ENCODE measurements around the gene AQP4. TPM values are rescaled to one million over a fixed set of nuclear protein-coding genes. Genes with fewer than 3 reads are reported as not detected.

Gene AQP4
- polyA plus RNA-seq (2013, experiment 1 of 2; ENCODE audit: insufficient read length) = not detected
- not detected for polyA plus RNA-seq (2013, experiment 2 of 2; ENCODE audit: insufficient read length)

- no peak for DNase-seq
These were observed at the start of gene AQP4 for GRCh38 chr18:26865557-26865956. Gene AQP4, minus strand, starts transcription at chr18:26865707. Its CDS starts 18 bp downstream, at chr18:26865689.

DNA sequence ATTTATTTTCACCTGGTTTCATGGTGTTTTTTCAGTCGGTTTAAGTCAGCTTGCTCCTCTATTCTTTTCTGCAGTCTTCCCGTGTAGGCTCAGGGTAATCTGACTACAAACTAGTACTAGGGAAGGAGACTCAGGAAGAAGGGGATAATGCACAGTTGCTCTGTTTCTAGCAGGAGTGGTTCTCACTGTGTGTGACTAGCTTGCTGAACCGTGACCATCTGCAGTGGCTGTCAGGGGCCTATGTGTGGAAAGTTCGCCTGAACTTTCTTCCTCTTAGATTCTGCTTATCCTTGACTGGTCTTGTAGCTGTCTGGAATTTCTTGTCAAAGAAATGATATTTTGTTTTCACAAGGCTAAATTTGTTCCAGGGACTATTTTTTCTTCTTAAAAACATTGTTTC lies 46.3 kb upstream of the AQP4 start:
- DNase-seq = no peak

- no peak for DNase-seq
These were observed 44.2 kb upstream of the AQP4 start for GRCh38 chr18:26909599-26910290.

DNA sequence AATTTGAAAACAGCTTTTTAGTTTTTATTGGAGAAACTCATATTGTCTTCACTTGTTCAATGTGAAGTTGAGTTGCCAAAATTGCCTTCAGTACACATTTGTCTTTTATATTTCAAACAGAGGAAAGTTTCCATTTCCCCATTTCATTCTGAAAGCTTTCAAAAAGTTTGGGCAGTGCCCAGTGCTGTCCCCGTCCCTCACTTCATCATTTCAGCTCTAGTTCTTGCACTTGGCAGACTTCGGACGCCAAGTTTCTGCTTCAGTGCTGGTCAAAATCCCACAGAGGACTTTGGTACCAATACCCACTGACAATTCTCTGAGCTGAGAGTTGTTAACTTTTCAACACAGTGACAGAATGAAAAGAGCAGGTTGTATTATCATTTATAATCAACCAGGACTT lies 43.4 kb upstream of the AQP4 start:
- DNase-seq = no peak

DNA sequence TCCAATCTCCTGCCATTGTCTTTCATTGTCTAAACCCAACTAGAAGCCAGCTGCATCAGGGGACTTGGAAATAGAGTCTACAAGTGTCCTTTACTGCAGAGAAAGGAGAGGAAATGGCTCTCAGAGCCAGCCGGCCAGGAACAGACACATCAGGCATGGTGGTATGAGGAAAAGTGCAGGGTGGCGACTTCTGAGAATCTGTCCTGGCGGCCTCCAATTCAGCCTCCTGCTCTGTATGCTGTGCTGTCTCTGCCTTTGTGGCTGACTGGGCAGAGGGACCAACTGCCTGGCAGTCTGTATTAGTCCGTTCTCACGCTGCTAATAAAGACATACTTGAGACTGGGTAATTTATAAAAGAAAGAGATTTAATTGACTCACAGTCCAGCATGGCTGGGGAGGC lies 36.8 kb upstream of the AQP4 start:
- DNase-seq = no peak

DNA sequence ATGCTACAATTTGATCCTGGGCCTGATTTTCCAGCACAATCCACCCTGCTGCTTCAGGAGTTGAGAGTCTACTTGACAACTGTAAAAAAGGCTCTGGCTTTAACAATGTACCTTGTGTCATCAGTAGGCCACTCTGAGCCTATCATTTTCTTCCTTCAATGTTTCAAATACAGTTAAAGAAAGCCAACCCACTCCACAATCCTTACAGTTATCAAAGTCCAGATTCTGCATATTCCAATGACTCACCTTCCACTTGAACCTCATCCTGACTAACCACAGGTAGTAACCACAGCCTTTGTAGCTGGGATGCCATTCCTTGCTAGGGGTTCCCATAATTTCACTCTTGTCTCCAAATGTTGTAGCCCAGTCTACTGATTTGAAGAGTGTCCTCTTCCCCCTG lies 35.5 kb upstream of the AQP4 start:
- no peak for DNase-seq

GRCh38 chr18:26894426-26894825 lies 28.9 kb upstream of the AQP4 start:
- DNase-seq = no peak

GRCh38 chr18:26893996-26894395 lies 28.5 kb upstream of the AQP4 start:
- no peak for DNase-seq

DNA sequence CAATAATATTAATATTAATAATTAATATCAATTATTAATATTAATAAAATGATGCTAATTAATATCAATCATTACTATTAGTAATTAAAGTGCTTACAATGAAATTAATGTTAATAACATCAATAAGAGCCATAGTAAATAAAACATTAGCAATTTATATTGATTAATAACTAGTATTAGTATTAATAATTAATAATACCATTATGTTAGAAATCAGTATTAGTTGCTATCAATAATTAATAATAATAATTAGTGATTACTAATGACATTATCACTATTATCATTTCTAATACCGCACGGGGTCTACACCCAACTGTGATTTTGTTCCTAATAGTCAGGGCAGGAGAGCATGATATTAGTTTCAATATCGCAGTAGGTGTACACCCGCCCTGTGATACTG lies 22.8 kb upstream of the AQP4 start:
- DNase-seq = no peak

GRCh38 chr18:26875040-26875654 lies 9.6 kb upstream of the AQP4 start:
- DNase-seq = no peak

DNA sequence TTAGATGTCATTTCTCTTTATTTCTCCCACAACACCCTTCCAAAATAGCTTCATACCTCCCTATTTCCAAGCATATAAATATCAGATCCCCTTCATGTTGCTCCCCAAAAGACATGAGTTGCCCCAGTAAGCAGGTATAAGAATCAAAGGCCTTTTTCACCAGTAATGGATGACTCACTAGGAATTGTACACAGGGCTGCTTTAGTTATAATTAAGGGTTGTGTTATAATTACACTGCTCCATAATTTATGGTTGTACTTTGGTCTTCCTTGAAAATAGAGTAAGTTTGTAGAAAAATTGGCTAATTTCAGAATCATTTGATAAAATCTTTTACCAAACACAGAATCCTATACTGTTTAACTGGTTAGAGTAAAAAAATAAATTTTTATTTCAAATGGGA lies 8.8 kb upstream of the AQP4 start:
- DNase-seq = no peak

GRCh38 chr18:26869640-26870039 lies 4.1 kb upstream of the AQP4 start:
- no peak for DNase-seq

DNA sequence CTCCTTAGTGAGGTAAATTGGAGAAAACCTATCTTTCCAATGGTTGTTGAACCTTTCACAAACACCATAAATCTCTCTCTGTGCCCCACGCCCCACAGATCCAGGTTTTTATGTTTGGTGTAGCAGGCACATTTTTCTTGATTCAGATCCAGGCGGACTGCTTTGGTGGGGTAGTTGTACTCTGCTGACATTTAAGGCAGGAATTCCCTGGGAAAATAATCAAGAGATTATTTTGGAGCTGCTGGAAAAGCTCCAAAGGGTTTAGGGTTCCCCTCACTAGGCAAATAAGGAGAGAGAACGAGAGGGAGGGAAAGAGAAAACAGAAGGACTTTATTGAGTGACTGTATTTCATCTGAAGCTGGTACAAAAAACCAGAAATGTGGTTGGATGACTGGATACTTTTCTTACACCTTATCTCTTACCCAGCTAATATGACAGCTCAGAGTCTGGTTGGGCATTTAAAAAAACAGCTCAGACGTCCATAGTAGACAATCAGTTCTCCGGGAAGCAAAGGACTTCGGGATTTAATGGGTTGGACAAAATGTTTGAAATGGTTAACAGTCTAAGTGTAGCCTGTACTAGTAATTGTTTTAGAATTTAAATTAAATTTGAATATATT lies 3.6 kb upstream of the AQP4 start:
- no peak for DNase-seq

DNA sequence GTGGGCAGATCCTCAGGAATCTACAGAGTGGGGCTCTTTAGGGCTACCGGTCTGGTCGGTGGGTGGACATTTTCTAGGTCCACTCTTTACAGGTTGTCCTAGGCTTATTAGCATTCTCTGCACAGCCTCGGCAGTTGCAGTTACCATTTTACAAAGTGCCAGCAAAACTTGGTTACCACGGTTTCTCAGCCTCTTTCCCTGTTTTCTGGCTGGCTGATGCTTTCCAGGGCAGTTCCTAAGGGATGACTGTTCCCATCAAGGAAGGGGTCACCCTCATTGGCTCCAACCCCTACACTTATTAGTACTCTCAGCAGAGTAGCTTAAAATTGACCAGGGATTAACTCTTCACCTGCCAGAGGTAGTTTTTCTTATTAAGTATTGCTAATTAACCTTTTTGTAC lies 2.0 kb upstream of the AQP4 start:
- no peak for DNase-seq

- DNase-seq = no peak
These were observed 849 bp downstream of the AQP4 start for GRCh38 chr18:26864658-26865057.

GRCh38 chr18:26863921-26864497 lies 1.5 kb downstream of the AQP4 start:
- no peak for DNase-seq

GRCh38 chr18:26863122-26863879 lies 2.2 kb downstream of the AQP4 start:
- DNase-seq = no peak

- DNase-seq = no peak
These were observed 3.4 kb downstream of the AQP4 start for GRCh38 chr18:26862084-26862483.

GRCh38 chr18:26854292-26854881 lies 11.1 kb downstream of the AQP4 start:
- no peak for DNase-seq

DNA sequence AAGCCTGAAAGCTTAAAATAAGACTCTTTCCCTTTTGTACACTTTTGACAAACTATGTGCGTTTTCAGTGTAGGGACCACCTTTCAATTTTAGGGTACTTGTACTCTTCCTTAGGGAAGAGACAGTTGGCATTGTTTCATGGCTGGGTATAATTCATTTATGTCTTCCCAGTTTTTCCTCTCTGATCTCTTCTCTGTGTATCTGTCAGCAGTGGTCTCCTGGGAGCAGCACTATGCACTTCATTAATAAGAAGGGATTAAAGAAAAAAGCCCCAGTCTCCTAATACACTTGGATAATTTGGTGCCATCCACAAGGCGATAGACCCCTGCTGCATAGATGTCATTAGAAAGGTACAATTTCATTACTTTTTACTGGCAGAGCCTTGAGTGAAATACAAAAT lies 12.1 kb downstream of the AQP4 start:
- no peak for DNase-seq

DNA sequence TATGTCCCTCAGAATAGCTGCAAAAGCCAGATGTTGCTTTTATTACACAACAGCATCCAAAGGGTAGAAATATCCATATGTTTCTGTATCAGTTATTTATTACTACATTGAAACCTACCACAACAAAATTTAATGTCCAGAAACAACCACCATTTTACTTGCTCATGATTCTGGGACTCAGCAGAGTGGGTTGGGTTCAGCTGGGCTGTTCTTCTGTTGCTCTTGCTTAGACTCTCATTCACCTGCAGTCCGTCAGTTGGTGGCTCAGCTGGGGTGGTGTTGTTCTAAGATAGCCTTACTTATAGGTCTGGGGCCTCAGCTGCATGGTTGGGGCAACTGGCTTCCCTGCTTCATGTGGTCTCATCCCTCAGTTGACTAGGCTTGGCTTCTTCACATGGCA lies 21.7 kb downstream of the AQP4 start:
- DNase-seq = no peak

GRCh38 chr18:26840965-26841364 lies 24.5 kb downstream of the AQP4 start:
- DNase-seq = no peak

DNA sequence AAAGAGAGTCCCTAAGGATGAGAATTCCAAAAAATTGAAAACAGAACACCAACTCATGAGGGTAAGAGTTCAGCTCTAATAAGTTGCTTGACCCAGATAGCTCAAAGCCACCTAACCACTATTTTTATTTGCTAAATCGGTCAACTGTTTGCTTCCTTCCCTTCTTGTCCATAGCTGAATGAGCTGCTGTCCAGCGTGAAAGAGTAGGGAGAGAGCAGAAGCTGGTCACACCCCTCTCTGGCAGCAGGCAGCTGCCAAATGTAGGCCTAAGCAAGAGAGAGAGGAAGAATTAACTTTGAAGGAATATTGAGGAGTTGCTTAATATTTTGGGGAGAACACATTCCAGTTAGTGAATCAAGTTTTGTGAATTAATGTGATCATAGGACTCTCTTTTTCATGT lies 25.9 kb downstream of the AQP4 start:
- no peak for DNase-seq
